Type B pancreatic cell (in vitro differentiated cells): ENCODE data around the gene FHOD3. TPM values are rescaled to one million over a fixed set of nuclear protein-coding genes. Genes with fewer than 3 reads are reported as not detected.

Experiments
- DNase-seq: peaks from one replicate; pipeline ENCODE4 v3.0.0; 2021; ENCODE audit warnings: mixed read lengths; ENCODE audit not compliant: unreplicated experiment; ENCODE audit errors: extremely low spot score
- H3K27ac Mint-ChIP-seq: 2 replicates; pipeline ENCODE4 v1.8.0; 2021; ENCODE audit warnings: mild to moderate bottlenecking, mixed read lengths
- H3K27me3 Mint-ChIP-seq: 2 replicates; pipeline ENCODE4 v1.8.0; 2021; ENCODE audit warnings: mixed read lengths
- H3K36me3 Mint-ChIP-seq: 2 replicates; pipeline ENCODE4 v1.8.0; 2021; ENCODE audit warnings: mixed read lengths
- H3K4me1 Mint-ChIP-seq: one replicate; pipeline ENCODE4 v1.8.0; 2021; ENCODE audit warnings: mixed read lengths; ENCODE audit not compliant: unreplicated experiment
- H3K4me3 Mint-ChIP-seq: 2 replicates; pipeline ENCODE4 v1.8.0; 2021; ENCODE audit warnings: mild to moderate bottlenecking, mixed read lengths
- H3K9me3 Mint-ChIP-seq: 2 replicates; pipeline ENCODE4 v1.8.0; 2021; ENCODE audit warnings: mixed read lengths
- CTCF ChIP-seq: fragments of 200-600 bp; sonication (generic); conservative IDR thresholded peaks from 2 replicates; pipeline ENCODE4 v1.5.0; 2021; ENCODE audit warnings: antibody characterized with exemption, mild to moderate bottlenecking
- total RNA-seq: library from RNA; stranded (reverse); gene quantifications from 2 replicates; pipeline ENCODE4 v1.2.1, GENCODE V29; 2021; ENCODE audit warnings: low replicate concordance

FHOD3 gene
- total RNA-seq, 1 donor from 2014 or later = 5.3 TPM

DNA sequence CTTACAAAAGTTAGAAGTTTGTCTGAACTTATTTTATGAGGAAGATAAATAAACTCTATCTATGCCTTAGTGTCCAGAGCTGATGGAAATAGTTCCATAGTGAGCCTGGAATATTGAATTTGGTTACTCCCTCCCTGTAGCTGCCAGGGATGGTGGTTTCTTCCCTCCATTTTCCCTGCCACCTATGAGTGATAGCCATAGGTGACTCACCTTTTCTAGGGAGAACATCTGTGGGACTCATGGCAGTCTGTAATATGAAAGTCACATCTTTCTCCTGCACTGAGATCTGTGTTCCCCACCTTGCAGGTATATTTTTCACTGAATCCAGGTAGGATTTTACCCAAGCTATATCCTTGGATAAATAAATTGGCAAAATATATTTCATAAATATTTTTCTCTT is 382.5 kb downstream of the FHOD3 start:
- no peaks in the 10 kb centered on the region for H3K9me3 Mint-ChIP-seq

DNA sequence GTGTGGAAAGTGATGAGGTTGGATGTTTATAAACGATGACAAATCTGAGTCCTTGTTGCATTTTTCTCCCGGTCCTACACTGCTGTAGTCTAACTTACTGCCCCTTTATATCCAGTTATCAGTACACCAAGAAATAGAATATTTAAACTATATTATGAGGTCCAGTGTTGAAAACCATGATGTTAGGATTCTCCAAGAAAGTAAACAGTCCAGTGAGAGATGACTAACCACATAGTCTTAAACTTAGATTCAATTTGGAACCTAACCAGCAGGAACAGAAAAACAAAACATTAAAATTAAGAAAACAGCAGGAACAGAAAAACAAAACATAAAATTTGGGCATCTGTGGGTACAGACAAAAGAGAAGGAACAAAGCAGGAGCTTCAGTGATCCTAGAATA is 388.1 kb downstream of the FHOD3 start:
- no peaks in the 10 kb centered on the region for H3K9me3 Mint-ChIP-seq
- H3K27ac Mint-ChIP-seq = no peak overlapping the region
- H3K36me3 Mint-ChIP-seq = no peaks in the 10 kb centered on the region
- H3K4me1 Mint-ChIP-seq = no peaks in the 10 kb centered on the region
- peaks cover 3% of the 10 kb centered on the region for H3K27me3 Mint-ChIP-seq
- no peak for DNase-seq
- no peak overlapping the region for H3K4me3 Mint-ChIP-seq
- no peak for TF ChIP-seq CTCF

More for the DNA sequence above, 382.5 kb downstream of the FHOD3 start:
- TF ChIP-seq CTCF = no peak
- H3K27ac Mint-ChIP-seq = no peak overlapping the region
- no peak overlapping the region for H3K4me3 Mint-ChIP-seq
- no peaks in the 10 kb centered on the region for H3K4me1 Mint-ChIP-seq
- no peaks in the 10 kb centered on the region for H3K36me3 Mint-ChIP-seq
- DNase-seq = no peak
- H3K27me3 Mint-ChIP-seq = no peaks in the 10 kb centered on the region

DNA sequence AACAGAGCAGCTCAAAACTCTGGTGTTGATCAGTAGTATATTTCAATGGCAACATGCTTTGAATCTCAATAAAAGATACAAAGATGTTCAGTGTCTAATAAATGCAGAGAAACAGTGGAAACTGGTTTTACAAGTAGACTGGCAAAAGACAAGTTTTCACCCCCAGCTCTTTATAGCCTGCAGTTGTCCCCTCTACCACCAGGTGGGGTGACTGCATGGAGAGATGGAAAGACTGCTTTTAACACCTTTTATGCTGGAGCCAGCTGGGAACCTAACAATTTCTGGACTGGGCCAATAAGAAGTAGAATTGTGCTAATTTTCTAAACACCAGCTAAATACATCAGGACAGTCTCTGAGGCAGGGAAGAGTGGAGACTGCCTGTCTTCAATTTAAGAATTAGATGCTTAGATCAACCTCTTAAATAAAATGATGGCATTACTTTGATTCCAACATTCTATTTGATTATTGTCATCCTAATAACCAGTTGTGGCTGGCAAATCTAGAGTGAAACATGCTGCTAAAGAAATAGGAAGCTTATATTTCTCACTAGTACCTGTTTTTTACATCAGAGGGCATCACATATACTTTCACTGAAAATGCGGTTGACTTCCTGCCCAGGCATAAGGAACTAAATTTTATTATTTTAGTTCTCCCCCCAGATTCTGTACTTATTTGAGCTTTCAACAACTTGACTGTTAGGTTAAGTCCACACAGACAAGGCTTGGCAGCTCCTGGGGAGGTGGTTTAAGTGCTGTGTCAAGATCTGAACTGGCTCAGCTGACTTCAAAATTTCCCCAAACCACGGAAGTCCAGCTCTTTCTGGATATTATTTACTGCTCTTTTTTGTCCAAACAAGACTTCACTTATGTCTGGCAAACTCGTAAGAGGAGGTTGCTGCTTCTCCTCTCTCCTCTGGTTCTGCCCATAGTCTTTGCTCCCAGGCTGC is 390.8 kb downstream of the FHOD3 start:
- TF ChIP-seq CTCF = peak; percentile 92
- DNase-seq = no peak
- H3K9me3 Mint-ChIP-seq = no peaks in the 10 kb centered on the region
- H3K36me3 Mint-ChIP-seq = no peaks in the 10 kb centered on the region
- no peak overlapping the region for H3K4me3 Mint-ChIP-seq
- H3K27ac Mint-ChIP-seq = no peak overlapping the region
- H3K27me3 Mint-ChIP-seq = peaks cover 3% of the 10 kb centered on the region
- H3K4me1 Mint-ChIP-seq = peaks cover 13% of the 10 kb centered on the region

GRCh38 chr18:36692371-36692770 is 394.9 kb downstream of the FHOD3 start:
- no peak overlapping the region for H3K27ac Mint-ChIP-seq
- H3K27me3 Mint-ChIP-seq = peaks cover 7% of the 10 kb centered on the region
- H3K36me3 Mint-ChIP-seq = no peaks in the 10 kb centered on the region
- no peak for DNase-seq
- H3K4me1 Mint-ChIP-seq = peaks cover 13% of the 10 kb centered on the region
- H3K4me3 Mint-ChIP-seq = no peak overlapping the region
- no peak for TF ChIP-seq CTCF
- no peaks in the 10 kb centered on the region for H3K9me3 Mint-ChIP-seq

- no peaks in the 10 kb centered on the region for H3K9me3 Mint-ChIP-seq
- DNase-seq = no peak
- peaks cover 13% of the 10 kb centered on the region for H3K4me1 Mint-ChIP-seq
- no peak overlapping the region for H3K4me3 Mint-ChIP-seq
- no peaks in the 10 kb centered on the region for H3K36me3 Mint-ChIP-seq
- no peak overlapping the region for H3K27ac Mint-ChIP-seq
- peaks cover 7% of the 10 kb centered on the region for H3K27me3 Mint-ChIP-seq
- TF ChIP-seq CTCF = no peak
These were observed 395.4 kb downstream of the FHOD3 start for GRCh38 chr18:36692921-36693332.
